PC-3 (cell line): ENCODE data around the gene PODXL2. TPM values are rescaled to one million over a fixed set of nuclear protein-coding genes. Genes with fewer than 3 reads are reported as not detected.
A peak's percentile ranks its signal among the peaks of the same experiment; 100 is the strongest.

Source experiments
- ATAC-seq: fragments of 200-7000 bp; cut with Tn5 transposase; 2 replicates; pipeline ENCODE4 v1.9.1; 2020; ENCODE audit warnings: mild to moderate bottlenecking, moderate library complexity
- BruUV-seq: library from RNA; stranded (reverse); fragments of 400-500 nt; replicated peaks from 2 replicates; lab custom pipeline; 2021; lab: Mats Ljungman, UMichigan
- CTCF ChIA-PET: fragments of 300-600 bp; sonication (Branson Sonifier 250); formaldehyde crosslinking; loops from one replicate; lab custom pipeline; 2022; ENCODE audit warnings: antibody characterized with exemption; lab: Charles Lee
- POLR2A ChIA-PET: fragments of 300-600 bp; sonication (Branson Sonifier 250); formaldehyde crosslinking; loops from one replicate; lab custom pipeline; 2022; ENCODE audit warnings: antibody characterized with exemption; ENCODE audit not compliant: unreplicated experiment; lab: Charles Lee
- DNase-seq: peaks from one replicate; pipeline ENCODE4 v3.0.0-alpha.2; 2015
- H2AFZ ChIP-seq: fragments of 300-600 bp; sonication (generic); 2 replicates; pipeline ENCODE4 v1.6.0; 2016; ENCODE audit warnings: antibody characterized with exemption, low read length
- H3F3A ChIP-seq: fragments of 300-600 bp; sonication (generic); one replicate; pipeline ENCODE4 v1.6.0; 2017; ENCODE audit warnings: antibody characterized with exemption, low read length, control low read depth, mild to moderate bottlenecking; ENCODE audit not compliant: unreplicated experiment
- H3K27ac ChIP-seq: fragments of 300-600 bp; sonication (generic); 2 replicates; pipeline ENCODE4 v1.5.1; 2016; ENCODE audit warnings: mild to moderate bottlenecking, low read length
- H3K27me3 ChIP-seq: fragments of 300-600 bp; sonication (generic); 2 replicates; pipeline ENCODE4 v1.6.1; 2016; ENCODE audit warnings: low read length, mixed read lengths
- H3K36me3 ChIP-seq: fragments of 300-600 bp; sonication (generic); 2 replicates; pipeline ENCODE4 v1.6.1; 2016; ENCODE audit warnings: low read depth, mixed run types, low read length, mixed read lengths
- H3K4me1 ChIP-seq: fragments of 300-600 bp; sonication (generic); 2 replicates; pipeline ENCODE4 v1.5.1; 2016; ENCODE audit warnings: low read length; ENCODE audit not compliant: insufficient read depth
- H3K4me2 ChIP-seq: fragments of 300-600 bp; sonication (generic); 2 replicates; pipeline ENCODE4 v1.6.0; 2016; ENCODE audit warnings: low read length
- H3K4me3 ChIP-seq: fragments of 300-600 bp; sonication (generic); 2 replicates; pipeline ENCODE4 v1.5.1; 2016; ENCODE audit warnings: mild to moderate bottlenecking, low read length, mixed read lengths
- H3K79me2 ChIP-seq: fragments of 300-600 bp; sonication (generic); 2 replicates; pipeline ENCODE4 v1.6.1; 2017; ENCODE audit warnings: low read length, mixed read lengths
- H3K9ac ChIP-seq: fragments of 300-600 bp; sonication (generic); 2 replicates; pipeline ENCODE4 v1.6.0; 2016; ENCODE audit warnings: mild to moderate bottlenecking, low read length
- H3K9me2 ChIP-seq: fragments of 300-600 bp; sonication (generic); replicated peaks from 2 replicates; pipeline ENCODE4 v1.6.1; 2016; ENCODE audit warnings: mixed run types, low read length, mixed read lengths
- H3K9me3 ChIP-seq: fragments of 300-600 bp; sonication (generic); 2 replicates; pipeline ENCODE4 v1.6.1; 2016; ENCODE audit warnings: low read length, mixed read lengths
- H4K20me1 ChIP-seq: fragments of 300-600 bp; sonication (generic); 2 replicates; pipeline ENCODE4 v1.6.1; 2016; ENCODE audit warnings: low read length, mixed read lengths
- CTCF ChIP-seq: fragments of 300-600 bp; sonication (generic); conservative IDR thresholded peaks from 2 replicates; pipeline ENCODE4 v1.5.1; 2017; ENCODE audit warnings: antibody characterized with exemption, low read depth, mild to moderate bottlenecking, low read length
- EZH2 ChIP-seq: fragments of 300-600 bp; sonication (generic); IDR thresholded peaks from one replicate; pipeline ENCODE4 v1.6.1; 2017; ENCODE audit warnings: antibody characterized with exemption, mild to moderate bottlenecking, low read length; ENCODE audit not compliant: unreplicated experiment
- EZH2phosphoT487 ChIP-seq: fragments of 300-600 bp; sonication (generic); IDR thresholded peaks from 2 replicates; pipeline ENCODE4 v1.6.1; 2018; ENCODE audit warnings: mild to moderate bottlenecking, antibody characterized with exemption, low read length, borderline replicate concordance
- intact Hi-C: fragments of 100-400 bp; cut with micrococcal nuclease; formaldehyde crosslinking; loops from 2 replicates; pipeline ENCODE4 v1.9.0; 2023
- total RNA-seq: library from RNA; depleted of rRNA; stranded (reverse); fragments of >200 nt; gene quantifications from 2 replicates; pipeline ENCODE4 v1.2.3, GENCODE V29; 2014

The PODXL2 gene
- total RNA-seq, 1 experiment from 2014 or later, result 32.4 TPM

- BruUV-seq, result no TSS peak
- Histone ChIP-seq H3K4me2 (no peak overlapping the region), H3K79me2 (no peaks in the 10 kb centered on the region), H3F3A (no peaks in the 10 kb centered on the region), H3K9me3 (no peaks in the 10 kb centered on the region), H3K9ac (no peak overlapping the region), H3K4me1 (peaks cover 22% of the 10 kb centered on the region), H3K4me3 (no peak overlapping the region), H2AFZ (no peak overlapping the region), H3K27ac (no peak overlapping the region), H3K27me3 (no peaks in the 10 kb centered on the region), H3K9me2 (no peaks in the 10 kb centered on the region), H3K36me3 (peaks cover 59% of the 10 kb centered on the region), H4K20me1 (no peaks in the 10 kb centered on the region)
- TF ChIP-seq EZH2 (no peak), CTCF (no peak), EZH2phosphoT487 (no peak)
- intact Hi-C loops, result no loop called here
- ATAC-seq (no peak), DNase-seq (no peak)
- POLR2A ChIA-PET, result no interaction called here
- CTCF ChIA-PET, result no interaction called here
Measured at GRCh38 chr3:127611251-127611650, 17.7 kb upstream of the PODXL2 start.

DNA sequence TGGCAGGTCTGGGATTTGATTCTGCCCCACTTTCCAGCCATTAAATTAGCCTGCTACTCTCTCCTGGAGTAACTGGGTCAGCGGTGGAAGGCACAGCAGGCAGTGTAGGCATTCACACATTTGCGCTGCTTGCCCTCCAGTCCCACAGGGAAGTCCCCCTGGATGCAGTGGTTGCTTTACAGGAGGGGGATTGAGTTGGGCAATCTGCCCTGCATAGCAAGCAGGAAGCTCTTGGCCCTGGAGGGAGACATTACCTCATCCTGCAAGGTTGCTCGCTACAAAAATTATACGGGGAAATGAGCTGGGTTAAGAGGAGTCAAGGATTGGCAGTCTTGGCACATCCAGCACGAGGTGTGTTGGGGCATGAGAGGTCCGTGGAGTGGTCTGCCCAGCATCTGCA is 16.0 kb upstream of the PODXL2 start:
- Histone ChIP-seq H3F3A (no peaks in the 10 kb centered on the region), H3K9me2 (no peaks in the 10 kb centered on the region), H3K79me2 (no peaks in the 10 kb centered on the region), H3K4me1 (peaks cover 16% of the 10 kb centered on the region), H3K4me3 (no peak overlapping the region), H3K36me3 (peaks cover 46% of the 10 kb centered on the region), H3K27me3 (no peaks in the 10 kb centered on the region), H2AFZ (no peak overlapping the region), H3K9ac (no peak overlapping the region), H3K27ac (no peak overlapping the region), H3K4me2 (no peak overlapping the region), H4K20me1 (no peaks in the 10 kb centered on the region), H3K9me3 (no peaks in the 10 kb centered on the region)
- CTCF ChIA-PET, result no interaction called here
- DNase-seq (no peak), ATAC-seq (peak; percentile 12)
- TF ChIP-seq EZH2phosphoT487, result no peak
- TF ChIP-seq EZH2, result no peak
- TF ChIP-seq CTCF, result no peak
- intact Hi-C loops, result no loop called here
- no TSS peak for BruUV-seq
- POLR2A ChIA-PET, result no interaction called here

GRCh38 chr3:127613406-127613805 is 15.6 kb upstream of the PODXL2 start:
- no peaks in the 10 kb centered on the region for H3K27me3 ChIP-seq
- no peaks in the 10 kb centered on the region for H3F3A ChIP-seq
- no peak overlapping the region for H3K9ac ChIP-seq
- DNase-seq (peak; percentile 40), ATAC-seq (peak; percentile 64)
- no peak overlapping the region for H3K27ac ChIP-seq
- H4K20me1 ChIP-seq, result no peaks in the 10 kb centered on the region
- H3K4me3 ChIP-seq, result no peak overlapping the region
- H2AFZ ChIP-seq, result no peak overlapping the region
- no TSS peak for BruUV-seq
- H3K4me1 ChIP-seq, result peaks cover 16% of the 10 kb centered on the region
- H3K9me3 ChIP-seq, result no peaks in the 10 kb centered on the region
- POLR2A ChIA-PET, result no interaction called here
- H3K79me2 ChIP-seq, result no peaks in the 10 kb centered on the region
- H3K4me2 ChIP-seq, result no peak overlapping the region
- H3K9me2 ChIP-seq, result no peaks in the 10 kb centered on the region
- intact Hi-C loops, result no loop called here
- CTCF ChIA-PET, result no interaction called here
- TF ChIP-seq CTCF (no peak), EZH2phosphoT487 (no peak), EZH2 (no peak)
- H3K36me3 ChIP-seq, result peaks cover 44% of the 10 kb centered on the region
